Measurements from ENCODE around the gene FAM131C. TPM values are rescaled to one million over a fixed set of nuclear protein-coding genes. Genes with fewer than 3 reads are reported as not detected.
A peak's percentile ranks its signal among the peaks of the same experiment; 100 is the strongest.

Gene FAM131C
- total RNA-seq, 1 experiment from 2014 or later = 7.4 TPM

DNA sequence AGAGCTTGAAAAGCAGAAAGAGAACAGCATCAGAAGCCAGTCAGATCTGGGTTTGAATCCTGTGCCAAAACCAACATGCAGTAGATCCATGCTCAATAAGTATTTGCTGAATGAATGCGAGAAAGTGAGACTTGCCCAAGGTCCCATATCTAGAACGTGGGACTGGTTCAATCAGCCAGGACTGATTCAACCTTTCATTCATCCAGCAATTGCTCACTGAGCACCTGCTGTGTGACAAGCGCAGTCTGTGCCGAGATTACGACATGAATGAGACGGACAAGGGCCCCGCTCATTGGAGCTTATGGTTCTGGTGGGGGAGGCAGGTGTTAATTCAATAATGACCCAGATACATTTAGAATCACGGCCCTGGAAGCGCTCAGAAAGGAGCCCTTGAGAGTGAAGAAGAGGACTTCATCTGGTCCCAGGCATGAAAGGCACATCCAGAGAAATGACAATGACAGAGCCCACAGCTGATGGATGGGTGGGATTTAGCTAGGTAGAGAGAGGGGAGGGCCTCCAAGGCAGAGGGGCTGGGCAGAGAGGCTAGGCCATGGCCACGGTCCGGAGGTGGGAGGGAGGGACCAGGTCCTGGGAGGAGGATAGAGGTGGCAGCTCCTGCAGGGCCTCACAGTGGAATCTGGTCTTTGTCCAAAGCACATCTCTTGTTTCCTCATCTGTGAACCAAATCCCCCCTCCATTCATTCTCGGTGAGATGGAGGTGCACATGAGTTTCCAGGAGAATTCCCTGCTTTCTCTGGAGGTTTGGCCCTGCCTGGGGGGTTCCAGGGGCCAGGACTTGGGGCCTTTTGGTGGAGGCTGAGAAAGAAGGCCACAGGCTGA, 4.2 kb upstream of the FAM131C start:
- H3K4me2 ChIP-seq = peak overlapping the region; percentile 71
- POLR2A ChIA-PET (ENCODE audit: unreplicated experiment) = interaction anchor here (0.6 kb wide), 2 partner anchors 111 to 163 kb away, joined by 3 read pairs; no protein-coding TSS in a partner anchor
- no peaks in the 10 kb centered on the region for H4K20me1 ChIP-seq (ENCODE audit: insufficient read depth)

DNA sequence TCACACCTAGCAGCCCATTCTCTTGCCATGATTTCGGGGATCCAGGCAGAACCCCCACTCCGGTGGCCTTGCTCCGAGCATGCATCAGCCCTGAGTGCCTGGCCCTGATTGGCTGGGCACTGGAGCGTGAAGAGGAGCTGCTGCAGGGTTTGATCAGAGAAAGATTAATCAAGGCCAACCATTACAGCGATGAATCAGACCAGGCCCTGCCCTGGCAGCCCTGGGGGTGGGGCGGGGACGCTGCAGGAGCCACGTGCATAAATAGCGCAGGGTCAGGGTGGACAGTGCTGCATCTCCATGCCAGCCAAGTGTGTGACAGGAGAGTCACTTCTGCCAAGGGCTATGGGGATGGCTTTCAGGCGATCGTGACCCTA, 3.4 kb upstream of the FAM131C start:
- intact Hi-C loops (cut with micrococcal nuclease; ENCODE audit: unreplicated experiment) = loop anchor here (1.0 kb wide), 1 partner anchor 65 kb away; no protein-coding TSS in a partner anchor
- H3K36me3 ChIP-seq (ENCODE audit: low read depth) = no peaks in the 10 kb centered on the region
- H3K79me2 ChIP-seq (ENCODE audit: low read depth) = no peaks in the 10 kb centered on the region
- no peaks in the 10 kb centered on the region for H3K9me3 ChIP-seq (ENCODE audit: insufficient read depth, low read depth)
- no TSS peak for BruUV-seq (replicated peaks)
- TF ChIP-seq EZH2 (IDR thresholded peaks at IDR 0.05; ENCODE audit: low read depth) (no peak), CTCF (conservative IDR thresholded peaks at IDR 0.05) (no peak)
- ChIA-PET CTCF (no interaction called here), POLR2A (ENCODE audit: unreplicated experiment) (interaction anchor here (0.6 to 0.9 kb wide), 2 partner anchors 163 to 275 kb away, joined by 3 to 5 read pairs; partner anchors contain the start of gene FBXO42)
- no peak overlapping the region for H3K4me3 ChIP-seq
- H3K27ac ChIP-seq = peak overlapping the region; percentile 48
- H3K27me3 ChIP-seq (ENCODE audit: insufficient read depth, low read depth) = no peaks in the 10 kb centered on the region
- peaks cover 52% of the 10 kb centered on the region for H3K4me1 ChIP-seq (replicated peaks; ENCODE audit: insufficient read depth)
- no peak overlapping the region for H2AFZ ChIP-seq
- H4K20me1 ChIP-seq (ENCODE audit: insufficient read depth) = no peaks in the 10 kb centered on the region
- peak; percentile 76 to 83 for DNase-seq
- H3K9me2 ChIP-seq (ENCODE audit: insufficient read depth) = no peaks in the 10 kb centered on the region
- H3F3A ChIP-seq (ENCODE audit: insufficient read depth, low read depth) = peaks cover 43% of the 10 kb centered on the region
- H3K4me2 ChIP-seq = peak overlapping the region; percentile 71

More for the DNA sequence above, 4.2 kb upstream of the FAM131C start:
- peak overlapping the region; percentile 37; the same call in 1 of the 2 replicates for H3K27ac ChIP-seq
- peaks cover 57% of the 10 kb centered on the region for H3K4me1 ChIP-seq (replicated peaks; ENCODE audit: insufficient read depth)
- H2AFZ ChIP-seq = no peak overlapping the region
- no TSS peak for BruUV-seq (replicated peaks)
- peaks cover 43% of the 10 kb centered on the region for H3F3A ChIP-seq (ENCODE audit: insufficient read depth, low read depth)
- peak in 1 of 2 experiments; percentile 48 for DNase-seq
- H3K36me3 ChIP-seq (ENCODE audit: low read depth) = no peaks in the 10 kb centered on the region
- H3K9me3 ChIP-seq (ENCODE audit: insufficient read depth, low read depth) = no peaks in the 10 kb centered on the region
- CTCF ChIA-PET = interaction anchor here (1.2 to 1.3 kb wide), 2 partner anchors 79 to 166 kb away, joined by 3 to 9 read pairs; partner anchors contain the start of gene EPHA2
- intact Hi-C loops (cut with micrococcal nuclease; ENCODE audit: unreplicated experiment) = loop anchor here (1.0 to 2.0 kb wide), 4 partner anchors 65 to 159 kb away; partner anchors contain the start of gene CPLANE2
- H3K9me2 ChIP-seq (ENCODE audit: insufficient read depth) = no peaks in the 10 kb centered on the region
- no peak overlapping the region for H3K4me3 ChIP-seq
- no peak for TF ChIP-seq CTCF (conservative IDR thresholded peaks at IDR 0.05)
- no peak for TF ChIP-seq EZH2 (IDR thresholded peaks at IDR 0.05; ENCODE audit: low read depth)
- H3K27me3 ChIP-seq (ENCODE audit: insufficient read depth, low read depth) = no peaks in the 10 kb centered on the region
- no peaks in the 10 kb centered on the region for H3K79me2 ChIP-seq (ENCODE audit: low read depth)

- intact Hi-C loops (cut with micrococcal nuclease; ENCODE audit: unreplicated experiment) = no loop called here
- Histone ChIP-seq H3K27ac (peak overlapping the region; percentile 48), H4K20me1 (ENCODE audit: insufficient read depth) (no peaks in the 10 kb centered on the region), H3K9me3 (ENCODE audit: insufficient read depth, low read depth) (no peaks in the 10 kb centered on the region), H3K4me3 (no peak overlapping the region), H3K9me2 (ENCODE audit: insufficient read depth) (no peaks in the 10 kb centered on the region), H3K27me3 (ENCODE audit: insufficient read depth, low read depth) (no peaks in the 10 kb centered on the region), H3K36me3 (ENCODE audit: low read depth) (no peaks in the 10 kb centered on the region), H3F3A (ENCODE audit: insufficient read depth, low read depth) (peaks cover 43% of the 10 kb centered on the region), H3K4me2 (peak overlapping the region; percentile 71), H2AFZ (no peak overlapping the region), H3K79me2 (ENCODE audit: low read depth) (no peaks in the 10 kb centered on the region), H3K4me1 (replicated peaks; ENCODE audit: insufficient read depth) (peaks cover 48% of the 10 kb centered on the region)
- ChIA-PET POLR2A (ENCODE audit: unreplicated experiment) (interaction anchor here (0.9 kb wide), 1 partner anchor 276 kb away, joined by 5 read pairs; the partner anchor contains the start of gene FBXO42), CTCF (no interaction called here)
- TF ChIP-seq CTCF (conservative IDR thresholded peaks at IDR 0.05) (no peak), EZH2 (IDR thresholded peaks at IDR 0.05; ENCODE audit: low read depth) (no peak)
- TSS peak; percentile 31 for BruUV-seq (replicated peaks)
- peak; percentile 65 to 68 for DNase-seq
Measured at GRCh38 chr1:16076031-16076864, 2.8 kb upstream of the FAM131C start.
